Measurements from ENCODE around the gene EMP1.

- no peak for TF ChIP-seq SMARCA5 (IDR thresholded peaks at IDR 0.05)
- TF ChIP-seq NR2F6 (CRISPR knock-in tag; IDR thresholded peaks at IDR 0.05): no peak
- TF ChIP-seq ARID1B (IDR thresholded peaks at IDR 0.05): no peak
- TF ChIP-seq POLR2AphosphoS5 (IDR thresholded peaks at IDR 0.05; ENCODE audit: control insufficient read depth, insufficient read depth, low read depth, low read length): no peak
Observed at GRCh38 chr12:13220838-13221237, 24.3 kb downstream of the EMP1 start.
